ENCODE results near the gene TMEM183A. TPM values are rescaled to one million over a fixed set of nuclear protein-coding genes. Genes with fewer than 3 reads are reported as not detected.

The TMEM183A gene
- total and polyA plus RNA-seq, 2 experiments from 2014 or later, result 65.2 to 78.8 TPM

- H4K20me1 ChIP-seq (ENCODE audit: insufficient read depth, poor library complexity, severe bottlenecking), result no peaks in the 10 kb centered on the region
- H3K27me3 ChIP-seq, result no peaks in the 10 kb centered on the region
- no peaks in the 10 kb centered on the region for H3K79me2 ChIP-seq
- no peak overlapping the region for H3K27ac ChIP-seq
- H3K9me2 ChIP-seq (replicated peaks; ENCODE audit: insufficient read depth), result no peaks in the 10 kb centered on the region
- WGBS (ENCODE audit: low lambda C conversion rate, missing lambda C conversion rate), result 80% methylated on average over 15 of the region's 15 CpGs
- peaks cover 16% of the 10 kb centered on the region for H3K4me1 ChIP-seq (ENCODE audit: insufficient read depth)
- H3K4me2 ChIP-seq, result no peak overlapping the region
- H2AFZ ChIP-seq, result no peak overlapping the region
- H3K4me3 ChIP-seq, result no peak overlapping the region
- DNase-seq (ENCODE audit: low spot score), result no peak
- no peak for TF ChIP-seq EZH2phosphoT487 (IDR thresholded peaks at IDR 0.05; ENCODE audit: low read depth, severe bottlenecking, unreplicated experiment)
- no peak for TF ChIP-seq EZH2 (IDR thresholded peaks at IDR 0.05; ENCODE audit: borderline replicate concordance)
- no peak for TF ChIP-seq CTCF (IDR thresholded peaks at IDR 0.05; ENCODE audit: poor library complexity)
- no peaks in the 10 kb centered on the region for H3K9me3 ChIP-seq (ENCODE audit: low read depth)
- H3K36me3 ChIP-seq (replicated peaks; ENCODE audit: insufficient read depth, low read depth), result no peaks in the 10 kb centered on the region
Measured at GRCh38 chr1:203035111-203036000, 28.2 kb downstream of the TMEM183A start.

GRCh38 chr1:203036135-203036534, 29.0 kb downstream of the TMEM183A start:
- H3K4me2 ChIP-seq, result no peak overlapping the region
- no peaks in the 10 kb centered on the region for H4K20me1 ChIP-seq (ENCODE audit: insufficient read depth, poor library complexity, severe bottlenecking)
- no peak for DNase-seq (ENCODE audit: low spot score)
- H3K27me3 ChIP-seq, result no peaks in the 10 kb centered on the region
- no peaks in the 10 kb centered on the region for H3K9me2 ChIP-seq (replicated peaks; ENCODE audit: insufficient read depth)
- no peaks in the 10 kb centered on the region for H3K9me3 ChIP-seq (ENCODE audit: low read depth)
- H3K79me2 ChIP-seq, result no peaks in the 10 kb centered on the region
- H3K27ac ChIP-seq, result no peak overlapping the region
- WGBS (ENCODE audit: low lambda C conversion rate, missing lambda C conversion rate), result 51% methylated on average over 4 of the region's 4 CpGs
- H3K4me3 ChIP-seq, result no peak overlapping the region
- H3K4me1 ChIP-seq (ENCODE audit: insufficient read depth), result peaks cover 22% of the 10 kb centered on the region
- H3K36me3 ChIP-seq (replicated peaks; ENCODE audit: insufficient read depth, low read depth), result no peaks in the 10 kb centered on the region
- no peak overlapping the region for H2AFZ ChIP-seq
- TF ChIP-seq CTCF (IDR thresholded peaks at IDR 0.05; ENCODE audit: poor library complexity), result no peak
- TF ChIP-seq EZH2phosphoT487 (IDR thresholded peaks at IDR 0.05; ENCODE audit: low read depth, severe bottlenecking, unreplicated experiment), result no peak
- no peak for TF ChIP-seq EZH2 (IDR thresholded peaks at IDR 0.05; ENCODE audit: borderline replicate concordance)

- 56% methylated on average over 1 of the region's 2 CpGs for WGBS (ENCODE audit: low lambda C conversion rate, missing lambda C conversion rate)
- no peaks in the 10 kb centered on the region for H3K9me2 ChIP-seq (replicated peaks; ENCODE audit: insufficient read depth)
- H3K36me3 ChIP-seq (replicated peaks; ENCODE audit: insufficient read depth, low read depth), result no peaks in the 10 kb centered on the region
- TF ChIP-seq EZH2 (IDR thresholded peaks at IDR 0.05; ENCODE audit: borderline replicate concordance), result no peak
- TF ChIP-seq EZH2phosphoT487 (IDR thresholded peaks at IDR 0.05; ENCODE audit: low read depth, severe bottlenecking, unreplicated experiment), result no peak
- no peak for TF ChIP-seq CTCF (IDR thresholded peaks at IDR 0.05; ENCODE audit: poor library complexity)
- no peak overlapping the region for H3K4me3 ChIP-seq
- no peaks in the 10 kb centered on the region for H4K20me1 ChIP-seq (ENCODE audit: insufficient read depth, poor library complexity, severe bottlenecking)
- no peak overlapping the region for H2AFZ ChIP-seq
- H3K4me1 ChIP-seq (ENCODE audit: insufficient read depth), result peaks cover 22% of the 10 kb centered on the region
- no peaks in the 10 kb centered on the region for H3K27me3 ChIP-seq
- H3K9me3 ChIP-seq (ENCODE audit: low read depth), result no peaks in the 10 kb centered on the region
- no peak overlapping the region for H3K27ac ChIP-seq
- DNase-seq (ENCODE audit: low spot score), result no peak
- no peak overlapping the region for H3K4me2 ChIP-seq
- H3K79me2 ChIP-seq, result no peaks in the 10 kb centered on the region
Measured at GRCh38 chr1:203036537-203036936, 29.4 kb downstream of the TMEM183A start.
